Adrenal gland (tissue), 5 donors: Measurements from ENCODE around the gene TULP3.

ENCODE experiments used
- POLR2A ChIP-seq, 2 donors: fragments of 450-650 bp; IDR thresholded peaks; one replicate each; pipeline ENCODE4 v1.6.1; 2017; ENCODE audit warnings: antibody characterized with exemption in 2 of 2, mild to moderate bottlenecking in 2 of 2, moderate library complexity in 1 of 2
- TF ChIP-seq, protein P1 (sequence below), 6 experiments: fragments of 450-650 bp in 4 of 6; fragments of 200-600 bp in 2 of 6; sonication (generic) in 1 of 6; IDR thresholded peaks; 1 replicate in 5 of 6; 2 replicates in 1 of 6; pipeline versions ENCODE4 v1.5.1 to v1.8.0; 2016 to 2021; ENCODE audit warnings: antibody characterized with exemption in 6 of 6, mild to moderate bottlenecking in 2 of 6, moderate library complexity in 1 of 6
- donor health status: DM: no; HTN: no; CAD: no.

DNA sequence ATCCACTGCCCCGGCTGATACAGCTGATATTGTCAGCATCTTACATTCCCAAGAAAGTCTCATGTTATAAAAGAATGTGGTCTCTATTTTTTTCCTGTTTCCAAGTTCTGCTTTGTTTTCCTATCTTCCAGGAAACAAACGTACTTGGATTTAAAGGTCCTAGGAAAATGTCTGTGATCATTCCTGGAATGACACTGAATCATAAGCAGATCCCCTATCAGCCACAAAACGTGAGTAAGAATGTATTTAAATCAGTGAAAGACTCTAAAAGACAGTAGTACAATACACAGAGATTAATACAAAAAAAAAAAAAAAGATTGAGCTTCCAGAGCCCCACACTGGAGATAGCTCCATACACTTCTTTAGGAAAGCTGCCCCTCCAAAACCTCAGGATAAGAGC is 46.8 kb downstream of the TULP3 start:
- TF ChIP-seq, protein P1, sequence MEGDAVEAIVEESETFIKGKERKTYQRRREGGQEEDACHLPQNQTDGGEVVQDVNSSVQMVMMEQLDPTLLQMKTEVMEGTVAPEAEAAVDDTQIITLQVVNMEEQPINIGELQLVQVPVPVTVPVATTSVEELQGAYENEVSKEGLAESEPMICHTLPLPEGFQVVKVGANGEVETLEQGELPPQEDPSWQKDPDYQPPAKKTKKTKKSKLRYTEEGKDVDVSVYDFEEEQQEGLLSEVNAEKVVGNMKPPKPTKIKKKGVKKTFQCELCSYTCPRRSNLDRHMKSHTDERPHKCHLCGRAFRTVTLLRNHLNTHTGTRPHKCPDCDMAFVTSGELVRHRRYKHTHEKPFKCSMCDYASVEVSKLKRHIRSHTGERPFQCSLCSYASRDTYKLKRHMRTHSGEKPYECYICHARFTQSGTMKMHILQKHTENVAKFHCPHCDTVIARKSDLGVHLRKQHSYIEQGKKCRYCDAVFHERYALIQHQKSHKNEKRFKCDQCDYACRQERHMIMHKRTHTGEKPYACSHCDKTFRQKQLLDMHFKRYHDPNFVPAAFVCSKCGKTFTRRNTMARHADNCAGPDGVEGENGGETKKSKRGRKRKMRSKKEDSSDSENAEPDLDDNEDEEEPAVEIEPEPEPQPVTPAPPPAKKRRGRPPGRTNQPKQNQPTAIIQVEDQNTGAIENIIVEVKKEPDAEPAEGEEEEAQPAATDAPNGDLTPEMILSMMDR (IDR thresholded peaks at IDR 0.05), result no peak
- TF ChIP-seq POLR2A (IDR thresholded peaks at IDR 0.05), result no peak
